Neural progenitor cell (in vitro differentiated cells): ENCODE results near the gene FAM236D.
"Not testable (repeated sequence)": the region's sequence is repeated elsewhere in the genome, so short reads cannot be mapped to it uniquely, and the experiment has no call there.

Source experiments
- EZH2 ChIP-seq: fragments of 200-600 bp; sonication (generic); IDR thresholded peaks from 2 replicates; pipeline ENCODE4 v1.6.1; 2017; ENCODE audit warnings: antibody characterized with exemption, mild to moderate bottlenecking, moderate library complexity
- TF ChIP-seq, protein P1 (sequence below): fragments of 200-600 bp; sonication (generic); IDR thresholded peaks from 2 replicates; pipeline ENCODE4 v1.5.1; 2017; ENCODE audit warnings: antibody characterized with exemption, mild to moderate bottlenecking

DNA sequence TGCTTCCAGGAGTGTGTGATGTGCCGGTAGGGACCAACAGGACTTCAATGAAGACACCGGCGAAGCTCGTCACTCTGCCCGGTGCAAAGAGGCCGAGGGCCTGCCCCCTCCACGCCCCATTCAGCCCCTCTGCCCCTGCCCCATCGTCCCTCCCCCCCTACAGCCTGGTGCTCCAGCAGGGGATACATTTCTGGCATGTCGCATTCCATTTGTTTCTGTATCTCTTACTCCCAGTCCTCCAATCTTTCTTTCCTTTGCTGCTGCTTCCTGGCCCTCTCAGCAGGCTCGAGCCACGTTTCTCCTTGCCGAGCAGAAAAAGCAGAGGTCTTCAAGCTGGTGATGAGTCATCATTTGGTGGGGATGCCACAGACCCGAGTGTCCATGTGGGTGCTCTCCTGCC, at the start of gene FAM236D:
- TF ChIP-seq, protein P1, sequence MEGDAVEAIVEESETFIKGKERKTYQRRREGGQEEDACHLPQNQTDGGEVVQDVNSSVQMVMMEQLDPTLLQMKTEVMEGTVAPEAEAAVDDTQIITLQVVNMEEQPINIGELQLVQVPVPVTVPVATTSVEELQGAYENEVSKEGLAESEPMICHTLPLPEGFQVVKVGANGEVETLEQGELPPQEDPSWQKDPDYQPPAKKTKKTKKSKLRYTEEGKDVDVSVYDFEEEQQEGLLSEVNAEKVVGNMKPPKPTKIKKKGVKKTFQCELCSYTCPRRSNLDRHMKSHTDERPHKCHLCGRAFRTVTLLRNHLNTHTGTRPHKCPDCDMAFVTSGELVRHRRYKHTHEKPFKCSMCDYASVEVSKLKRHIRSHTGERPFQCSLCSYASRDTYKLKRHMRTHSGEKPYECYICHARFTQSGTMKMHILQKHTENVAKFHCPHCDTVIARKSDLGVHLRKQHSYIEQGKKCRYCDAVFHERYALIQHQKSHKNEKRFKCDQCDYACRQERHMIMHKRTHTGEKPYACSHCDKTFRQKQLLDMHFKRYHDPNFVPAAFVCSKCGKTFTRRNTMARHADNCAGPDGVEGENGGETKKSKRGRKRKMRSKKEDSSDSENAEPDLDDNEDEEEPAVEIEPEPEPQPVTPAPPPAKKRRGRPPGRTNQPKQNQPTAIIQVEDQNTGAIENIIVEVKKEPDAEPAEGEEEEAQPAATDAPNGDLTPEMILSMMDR = not testable (repeated sequence)
- TF ChIP-seq EZH2 = not testable (repeated sequence)
